BJ (cell line): Measurements from ENCODE around the gene TGIF1. TPM values are rescaled to one million over a fixed set of nuclear protein-coding genes. Genes with fewer than 3 reads are reported as not detected.

Source experiments
- CTCF ChIA-PET: fragments of 350-600 bp; formaldehyde crosslinking; extraction: SDS; loops from one replicate; lab custom pipeline; 2021; ENCODE audit warnings: antibody characterized with exemption, inconsistent platforms; lab: Yijun Ruan, JAX
- POLR2A ChIA-PET: fragments of 300-600 bp; sonication (Branson Sonifier 250); formaldehyde crosslinking; extraction: SDS; loops from one replicate; lab custom pipeline; 2021; ENCODE audit warnings: antibody characterized with exemption; lab: Charles Lee
- DNase-seq: peaks from one replicate; pipeline ENCODE4 v3.0.0-alpha.2; 2011; ENCODE audit warnings: low read depth
- H3K27me3 ChIP-seq: 2 replicates; pipeline ENCODE4 v1.6.0; 2011; ENCODE audit warnings: low read length; ENCODE audit not compliant: control insufficient read depth, insufficient read depth
- H3K36me3 ChIP-seq: 2 replicates; pipeline ENCODE4 v1.5.1; 2011; ENCODE audit warnings: low read length; ENCODE audit not compliant: control insufficient read depth, insufficient read depth
- H3K4me3 ChIP-seq: 2 replicates; pipeline ENCODE4 v1.5.1; 2011; ENCODE audit warnings: low read depth, mild to moderate bottlenecking, control low read depth, low read length
- CTCF ChIP-seq: IDR thresholded peaks from 2 replicates; pipeline ENCODE4 v1.5.1; 2011; ENCODE audit warnings: low read depth, mild to moderate bottlenecking, control low read depth, inconsistent platforms, low read length, moderate library complexity; ENCODE audit not compliant: insufficient read depth
- polyA plus RNA-seq: library from polyadenylated mRNA; depleted of rRNA; stranded (reverse); fragments of >200 nt; gene quantifications from 2 replicates; pipeline ENCODE4 v1.2.3, GENCODE V29; 2011

The TGIF1 gene
- polyA plus RNA-seq, 1 experiment: 78.9 TPM

GRCh38 chr18:3455090-3455635 is 5.2 kb downstream of the TGIF1 start:
- Histone ChIP-seq H3K27me3 (no peaks in the 10 kb centered on the region), H3K36me3 (peaks cover 10% of the 10 kb centered on the region), H3K4me3 (peak overlapping the region; percentile 26; the same call in 1 of the 2 replicates)
- DNase-seq: no peak
- TF ChIP-seq CTCF: no peak
- ChIA-PET CTCF (interaction anchor here (0.6 to 5.7 kb wide), 17 partner anchors 10 to 225 kb away, joined by 3 to 53 read pairs (median 3); no protein-coding TSS in a partner anchor), POLR2A (no interaction called here)

GRCh38 chr18:3455907-3456685 is 6.1 kb downstream of the TGIF1 start:
- Histone ChIP-seq H3K27me3 (no peaks in the 10 kb centered on the region), H3K4me3 (no peak overlapping the region), H3K36me3 (peaks cover 10% of the 10 kb centered on the region)
- no peak for DNase-seq
- CTCF ChIA-PET: interaction anchor here (0.7 to 5.7 kb wide), 6 partner anchors 9 to 210 kb away, joined by 3 to 53 read pairs (median 6); no protein-coding TSS in a partner anchor
- POLR2A ChIA-PET: interaction anchor here (0.6 kb wide), 1 partner anchor 182 kb away, joined by 3 read pairs; no protein-coding TSS in a partner anchor
- TF ChIP-seq CTCF: no peak

GRCh38 chr18:3456686-3457069 is 6.7 kb downstream of the TGIF1 start:
- Histone ChIP-seq H3K36me3 (peaks cover 10% of the 10 kb centered on the region), H3K4me3 (no peak overlapping the region), H3K27me3 (no peaks in the 10 kb centered on the region)
- ChIA-PET CTCF (interaction anchor here (0.9 to 1.8 kb wide), 2 partner anchors 129 to 210 kb away, joined by 3 to 4 read pairs; no protein-coding TSS in a partner anchor), POLR2A (interaction anchor here (0.6 kb wide), 1 partner anchor 182 kb away, joined by 3 read pairs; no protein-coding TSS in a partner anchor)
- no peak for DNase-seq
- no peak for TF ChIP-seq CTCF

- DNase-seq: no peak
- Histone ChIP-seq H3K4me3 (no peak overlapping the region), H3K36me3 (peaks cover 10% of the 10 kb centered on the region), H3K27me3 (no peaks in the 10 kb centered on the region)
- ChIA-PET POLR2A (no interaction called here), CTCF (interaction anchor here (0.6 to 1.8 kb wide), 10 partner anchors 13 to 209 kb away, joined by 3 to 5 read pairs (median 4); no protein-coding TSS in a partner anchor)
- no peak for TF ChIP-seq CTCF
Measured at GRCh38 chr18:3457261-3457724, 7.3 kb downstream of the TGIF1 start.

GRCh38 chr18:3458378-3458777 is 8.4 kb downstream of the TGIF1 start:
- POLR2A ChIA-PET: no interaction called here
- TF ChIP-seq CTCF: no peak
- Histone ChIP-seq H3K4me3 (no peak overlapping the region), H3K27me3 (no peaks in the 10 kb centered on the region), H3K36me3 (peaks cover 10% of the 10 kb centered on the region)
- DNase-seq: no peak
- CTCF ChIA-PET: interaction anchor here (1.0 to 1.8 kb wide), 3 partner anchors 127 to 207 kb away, joined by 3 to 6 read pairs (median 5); no protein-coding TSS in a partner anchor
